DMS79 (cell line): ENCODE measurements around the gene RAPSN.

ENCODE experiments used
- DNase-seq: peaks from one replicate; lab custom pipeline; 2025; lab: John Stamatoyannopoulos, UW

The RAPSN gene

DNA sequence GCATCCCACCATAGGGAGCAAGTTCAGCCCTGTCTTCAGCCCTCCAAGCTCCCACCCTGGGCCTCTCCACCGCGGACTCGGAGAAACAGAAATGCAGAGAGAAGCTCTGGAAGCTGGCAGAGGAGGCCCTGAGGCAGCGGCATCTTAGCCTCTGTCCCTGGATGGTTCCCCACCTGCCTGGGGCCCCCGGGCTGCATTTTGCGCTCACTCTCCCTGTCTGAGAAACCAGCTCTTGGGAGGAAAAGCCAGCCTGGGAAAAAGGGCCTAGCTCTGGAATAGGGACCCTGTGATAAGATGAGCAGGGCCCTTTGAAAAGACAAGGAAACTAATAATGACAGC lies 58.5 kb downstream of the RAPSN start:
- no peak for DNase-seq

DNA sequence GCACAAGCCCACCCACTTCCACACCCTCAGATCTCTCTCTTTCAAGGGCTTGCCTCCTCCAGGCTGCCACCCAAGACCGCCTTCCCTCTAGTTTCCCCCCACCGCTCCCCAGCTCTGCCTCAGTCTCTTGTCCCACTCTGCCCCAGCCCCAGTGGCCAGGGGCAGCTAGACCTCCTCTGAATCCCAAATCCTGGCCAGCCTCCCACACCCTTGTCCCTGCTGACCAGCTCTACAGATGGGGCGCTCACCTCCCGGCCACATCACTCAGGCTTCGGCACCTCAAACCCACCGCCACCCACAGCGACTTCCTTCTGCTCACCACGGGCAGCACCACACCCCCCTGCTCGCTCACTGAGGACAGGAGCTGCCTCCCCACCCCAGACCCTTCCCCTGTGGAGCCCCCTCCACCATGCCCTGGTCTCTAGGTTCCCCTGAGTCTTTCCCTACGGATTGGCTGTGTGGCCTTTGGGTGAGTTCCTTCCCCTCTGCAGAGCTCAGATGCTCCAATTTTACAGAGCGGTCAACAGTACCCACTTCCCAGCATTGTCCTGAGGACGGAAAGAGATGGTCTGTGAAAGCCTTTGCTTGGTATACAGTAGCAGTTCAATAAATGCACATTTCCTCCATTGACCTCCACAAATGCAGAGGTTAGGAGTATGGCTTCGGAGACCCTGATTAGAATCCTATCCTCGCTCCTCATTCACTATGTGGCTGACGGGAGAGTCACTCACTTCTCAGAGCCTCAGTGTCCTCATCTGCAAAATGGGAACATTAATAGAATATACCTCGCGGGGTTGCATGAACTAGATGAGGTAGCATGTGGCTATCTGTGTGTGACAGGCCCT lies 59.1 kb downstream of the RAPSN start:
- DNase-seq: no peak

DNA sequence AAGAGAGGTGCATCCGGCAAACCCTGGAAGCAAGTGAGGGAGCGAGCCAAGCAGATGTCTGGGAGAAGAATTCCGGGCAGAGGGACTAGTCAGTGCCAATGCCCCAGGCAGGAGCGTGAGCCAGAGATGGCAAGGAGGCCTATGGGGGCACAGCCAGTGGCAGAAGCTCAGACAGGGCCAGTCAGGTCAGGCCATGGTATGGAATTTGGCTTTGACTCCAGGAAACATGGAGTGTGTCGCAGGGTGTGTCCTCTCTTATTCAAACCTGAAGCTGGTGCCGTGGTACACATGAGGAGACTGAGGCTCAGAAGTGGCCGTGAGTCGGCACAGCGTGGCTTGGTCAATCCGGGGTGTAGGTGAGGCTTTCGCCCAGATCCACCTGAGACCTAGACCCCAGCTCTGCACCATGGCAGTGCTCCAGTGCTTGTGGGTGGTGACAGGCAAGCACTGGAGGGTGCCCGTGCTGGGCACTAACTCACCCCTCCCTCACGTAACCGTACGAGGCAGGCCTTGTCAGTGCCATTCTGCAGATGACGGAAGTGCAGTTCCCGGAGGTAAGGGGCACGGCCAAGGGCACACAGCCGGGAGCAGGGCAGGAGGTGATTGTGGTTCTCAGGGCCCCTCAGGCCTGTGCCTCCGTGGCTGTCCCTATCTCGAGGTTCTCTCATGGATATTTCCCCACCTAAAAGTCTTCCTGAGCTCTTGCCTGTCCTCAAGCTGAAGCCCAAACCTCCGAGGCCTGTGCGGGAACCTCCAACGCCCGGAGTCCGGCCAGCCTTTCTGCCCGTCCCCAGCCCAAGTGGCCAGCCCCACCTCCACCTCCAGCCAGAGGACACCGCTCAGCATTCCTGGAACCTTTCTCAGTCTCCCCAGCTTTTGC lies 60.0 kb downstream of the RAPSN start:
- no peak for DNase-seq

DNA sequence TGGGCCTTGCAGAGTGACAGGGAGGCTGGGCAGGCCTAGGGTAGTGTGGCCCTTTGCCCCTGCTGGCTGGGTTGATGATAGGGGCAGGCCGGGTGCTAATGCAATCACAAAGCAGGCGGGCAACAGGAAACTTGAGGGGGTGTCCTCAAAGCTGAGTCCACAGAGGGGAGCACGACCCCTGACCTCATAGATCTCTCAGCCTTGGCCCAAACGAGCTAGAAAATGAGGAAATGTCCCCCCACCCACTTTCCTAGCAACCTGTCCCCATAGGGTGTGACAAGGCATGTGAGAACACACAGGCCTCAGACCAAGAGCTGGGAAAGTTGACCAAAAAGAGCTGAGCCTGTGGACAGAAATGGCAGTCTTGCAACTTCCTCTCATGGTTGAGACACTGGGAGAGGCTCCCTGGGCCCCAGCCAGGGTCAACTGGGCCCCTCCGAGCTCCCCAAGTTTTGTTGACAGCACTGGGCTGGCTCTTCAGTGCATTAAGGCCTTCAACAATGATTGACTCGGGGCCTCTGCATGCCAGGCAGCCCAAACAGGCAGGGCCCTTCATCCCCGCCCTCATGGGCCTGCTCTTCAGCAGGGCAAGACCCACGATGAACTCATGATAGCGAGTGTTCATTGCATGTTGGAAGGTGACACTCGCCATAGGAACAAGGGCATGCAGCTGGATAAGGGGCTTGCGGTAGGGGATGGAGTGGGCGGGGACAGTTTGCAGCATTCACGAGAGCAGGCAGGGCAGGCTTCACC lies 60.8 kb downstream of the RAPSN start:
- DNase-seq: no peak
